ENCODE data around the gene PARM1. TPM values are rescaled to one million over a fixed set of nuclear protein-coding genes. Genes with fewer than 3 reads are reported as not detected.
"Not testable (repeated sequence)": the region's sequence is repeated elsewhere in the genome, so short reads cannot be mapped to it uniquely, and the experiment has no call there.

The PARM1 gene
- total RNA-seq, 2 experiments from 2014 or later: not detected

- peaks cover 3% of the 10 kb centered on the region for H3K9me3 Mint-ChIP-seq
- H3K4me1 Mint-ChIP-seq: no peaks in the 10 kb centered on the region
- DNase-seq: no peak
- no peak overlapping the region for H3K4me3 Mint-ChIP-seq
- H3K27ac Mint-ChIP-seq: no peak overlapping the region
- ChIA-PET POLR2A (no interaction called here), CTCF (interaction anchor here (0.6 kb wide), 1 partner anchor 72 kb away, joined by 3 read pairs; no protein-coding TSS in a partner anchor)
- H3K36me3 Mint-ChIP-seq (ENCODE audit: low read depth): no peaks in the 10 kb centered on the region
- no peaks in the 10 kb centered on the region for H3K27me3 Mint-ChIP-seq
Observed at GRCh38 chr4:74975848-74976824, 43.2 kb downstream of the PARM1 start.

- ChIA-PET CTCF (no interaction called here), POLR2A (no interaction called here)
- no peak overlapping the region for H3K27ac Mint-ChIP-seq
Observed at GRCh38 chr4:74982546-74983252, 49.8 kb downstream of the PARM1 start.

GRCh38 chr4:74983253-74983635 lies 50.3 kb downstream of the PARM1 start:
- DNase-seq: no peak
- POLR2A ChIA-PET: no interaction called here

More at GRCh38 chr4:74982546-74983252, 49.8 kb downstream of the PARM1 start:
- Mint-ChIP-seq H3K27me3 (no peaks in the 10 kb centered on the region), H3K4me1 (no peaks in the 10 kb centered on the region), H3K9me3 (peaks cover 3% of the 10 kb centered on the region), H3K36me3 (ENCODE audit: low read depth) (no peaks in the 10 kb centered on the region), H3K4me3 (no peak overlapping the region)
- DNase-seq: no peak

GRCh38 chr4:74990276-74990875 lies 57.5 kb downstream of the PARM1 start:
- no peak for DNase-seq
- Mint-ChIP-seq H3K4me3 (no peak overlapping the region), H3K4me1 (no peaks in the 10 kb centered on the region), H3K9me3 (no peaks in the 10 kb centered on the region), H3K36me3 (ENCODE audit: low read depth) (no peaks in the 10 kb centered on the region), H3K27me3 (no peaks in the 10 kb centered on the region), H3K27ac (no peak overlapping the region)
- CTCF ChIA-PET: no interaction called here
- POLR2A ChIA-PET: no interaction called here

More at GRCh38 chr4:74983253-74983635, 50.3 kb downstream of the PARM1 start:
- peaks cover 3% of the 10 kb centered on the region for H3K9me3 Mint-ChIP-seq
- no peaks in the 10 kb centered on the region for H3K36me3 Mint-ChIP-seq (ENCODE audit: low read depth)
- no peak overlapping the region for H3K4me3 Mint-ChIP-seq
- no peak overlapping the region for H3K27ac Mint-ChIP-seq
- CTCF ChIA-PET: no interaction called here
- no peaks in the 10 kb centered on the region for H3K27me3 Mint-ChIP-seq
- no peaks in the 10 kb centered on the region for H3K4me1 Mint-ChIP-seq

- H3K4me1 Mint-ChIP-seq; CTCF ChIA-PET; H3K27ac Mint-ChIP-seq; DNase-seq; H3K36me3 Mint-ChIP-seq (ENCODE audit: low read depth); POLR2A ChIA-PET; H3K4me3 Mint-ChIP-seq; H3K9me3 Mint-ChIP-seq; H3K27me3 Mint-ChIP-seq: not testable (repeated sequence)
Observed at GRCh38 chr4:74994436-74994835, 61.5 kb downstream of the PARM1 start.

- Mint-ChIP-seq H3K36me3 (ENCODE audit: low read depth) (no peaks in the 10 kb centered on the region), H3K27me3 (no peaks in the 10 kb centered on the region), H3K4me3 (no peak overlapping the region), H3K4me1 (no peaks in the 10 kb centered on the region), H3K9me3 (no peaks in the 10 kb centered on the region), H3K27ac (no peak overlapping the region)
- ChIA-PET POLR2A (no interaction called here), CTCF (no interaction called here)
- no peak for DNase-seq
Observed at GRCh38 chr4:74996996-74997395, 64.1 kb downstream of the PARM1 start.

GRCh38 chr4:74997948-74998729 lies 65.2 kb downstream of the PARM1 start:
- H3K27ac Mint-ChIP-seq: no peak overlapping the region
- DNase-seq: no peak
- no peaks in the 10 kb centered on the region for H3K9me3 Mint-ChIP-seq
- H3K36me3 Mint-ChIP-seq (ENCODE audit: low read depth): no peaks in the 10 kb centered on the region
- H3K27me3 Mint-ChIP-seq: no peaks in the 10 kb centered on the region
- POLR2A ChIA-PET: no interaction called here
- CTCF ChIA-PET: interaction anchor here (0.8 kb wide), 1 partner anchor 11 kb away, joined by 4 read pairs; no protein-coding TSS in a partner anchor
- no peak overlapping the region for H3K4me3 Mint-ChIP-seq
- no peaks in the 10 kb centered on the region for H3K4me1 Mint-ChIP-seq

GRCh38 chr4:74999714-75000309 lies 66.9 kb downstream of the PARM1 start:
- Mint-ChIP-seq H3K9me3 (no peaks in the 10 kb centered on the region), H3K4me1 (no peaks in the 10 kb centered on the region), H3K27me3 (no peaks in the 10 kb centered on the region), H3K36me3 (ENCODE audit: low read depth) (no peaks in the 10 kb centered on the region), H3K4me3 (no peak overlapping the region), H3K27ac (no peak overlapping the region)
- POLR2A ChIA-PET: no interaction called here
- CTCF ChIA-PET: no interaction called here
- no peak for DNase-seq

GRCh38 chr4:75001871-75002270 lies 69.0 kb downstream of the PARM1 start:
- no peaks in the 10 kb centered on the region for H3K4me1 Mint-ChIP-seq
- no peaks in the 10 kb centered on the region for H3K9me3 Mint-ChIP-seq
- CTCF ChIA-PET: no interaction called here
- H3K36me3 Mint-ChIP-seq (ENCODE audit: low read depth): no peaks in the 10 kb centered on the region
- H3K27me3 Mint-ChIP-seq: no peaks in the 10 kb centered on the region
- H3K4me3 Mint-ChIP-seq: no peak overlapping the region
- H3K27ac Mint-ChIP-seq: no peak overlapping the region
- POLR2A ChIA-PET: no interaction called here
- DNase-seq: no peak

GRCh38 chr4:75002381-75002780 lies 69.5 kb downstream of the PARM1 start:
- Mint-ChIP-seq H3K4me1 (no peaks in the 10 kb centered on the region), H3K9me3 (peaks cover 2% of the 10 kb centered on the region)
- POLR2A ChIA-PET: no interaction called here

GRCh38 chr4:75003979-75004378 lies 71.1 kb downstream of the PARM1 start:
- DNase-seq: no peak
- POLR2A ChIA-PET: no interaction called here
- no peak overlapping the region for H3K4me3 Mint-ChIP-seq
- CTCF ChIA-PET: no interaction called here
- H3K27ac Mint-ChIP-seq: no peak overlapping the region
- H3K4me1 Mint-ChIP-seq: no peaks in the 10 kb centered on the region
- H3K36me3 Mint-ChIP-seq (ENCODE audit: low read depth): no peaks in the 10 kb centered on the region
- no peaks in the 10 kb centered on the region for H3K27me3 Mint-ChIP-seq
- H3K9me3 Mint-ChIP-seq: peaks cover 9% of the 10 kb centered on the region

More at GRCh38 chr4:75002381-75002780, 69.5 kb downstream of the PARM1 start:
- Mint-ChIP-seq H3K4me3 (no peak overlapping the region), H3K36me3 (ENCODE audit: low read depth) (no peaks in the 10 kb centered on the region), H3K27ac (no peak overlapping the region), H3K27me3 (no peaks in the 10 kb centered on the region)
- CTCF ChIA-PET: no interaction called here
- DNase-seq: no peak
